Measurements from ENCODE around the gene SLC23A1. TPM values are rescaled to one million over a fixed set of nuclear protein-coding genes. Genes with fewer than 3 reads are reported as not detected.
A peak's percentile ranks its signal among the peaks of the same experiment; 100 is the strongest.

Gene SLC23A1
- total RNA-seq, 4 donors from 2014 or later: not detected

DNA sequence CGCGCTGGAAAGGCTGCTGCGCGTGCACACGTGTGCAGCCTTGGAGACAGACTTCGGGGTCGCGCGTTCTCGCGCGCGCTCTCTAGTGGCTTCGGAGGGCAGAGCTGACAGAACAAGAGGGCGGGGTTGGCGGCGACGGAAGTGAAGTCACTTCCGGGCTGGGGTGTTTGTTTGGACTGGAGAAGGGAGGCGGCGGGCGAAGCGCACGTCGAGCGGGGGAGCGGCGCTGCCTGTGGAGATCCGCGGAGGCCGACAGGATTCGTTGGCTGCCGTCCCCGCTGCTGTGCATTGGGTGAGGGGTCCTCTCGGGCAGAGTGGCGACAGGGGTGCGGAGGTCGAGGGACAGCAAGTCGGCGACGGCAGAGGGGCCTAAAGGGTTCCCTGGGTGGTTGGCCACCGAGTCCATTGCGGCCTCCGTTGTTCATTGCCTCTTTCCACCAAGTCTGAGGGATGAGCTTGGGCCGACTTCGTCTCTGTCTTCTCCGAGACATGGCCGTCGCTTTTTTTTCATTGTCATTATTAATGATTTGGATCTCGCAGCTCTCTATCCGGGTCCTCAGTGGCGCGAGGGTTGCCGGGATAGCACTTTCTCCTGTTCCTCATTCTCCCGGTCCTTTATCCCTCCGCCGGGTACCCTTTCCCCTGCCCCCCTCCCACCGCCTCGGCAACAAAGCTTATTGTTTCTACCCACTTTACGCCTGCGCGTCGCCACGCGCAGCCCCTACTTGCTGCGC is 41.2 kb downstream of the SLC23A1 start, which contains the start of gene PAIP2:
TSS of gene PAIP2 (plus strand) at position 166 of the 734 bp plus-strand sequence. CDS start 21,931 bp downstream, outside the sequence.
- WGBS, 2 donors (ENCODE audit: low coverage in 1 of 2): 0% methylated on average over 10 to 17 of the region's 66 CpGs
- TF ChIP-seq, protein P1, sequence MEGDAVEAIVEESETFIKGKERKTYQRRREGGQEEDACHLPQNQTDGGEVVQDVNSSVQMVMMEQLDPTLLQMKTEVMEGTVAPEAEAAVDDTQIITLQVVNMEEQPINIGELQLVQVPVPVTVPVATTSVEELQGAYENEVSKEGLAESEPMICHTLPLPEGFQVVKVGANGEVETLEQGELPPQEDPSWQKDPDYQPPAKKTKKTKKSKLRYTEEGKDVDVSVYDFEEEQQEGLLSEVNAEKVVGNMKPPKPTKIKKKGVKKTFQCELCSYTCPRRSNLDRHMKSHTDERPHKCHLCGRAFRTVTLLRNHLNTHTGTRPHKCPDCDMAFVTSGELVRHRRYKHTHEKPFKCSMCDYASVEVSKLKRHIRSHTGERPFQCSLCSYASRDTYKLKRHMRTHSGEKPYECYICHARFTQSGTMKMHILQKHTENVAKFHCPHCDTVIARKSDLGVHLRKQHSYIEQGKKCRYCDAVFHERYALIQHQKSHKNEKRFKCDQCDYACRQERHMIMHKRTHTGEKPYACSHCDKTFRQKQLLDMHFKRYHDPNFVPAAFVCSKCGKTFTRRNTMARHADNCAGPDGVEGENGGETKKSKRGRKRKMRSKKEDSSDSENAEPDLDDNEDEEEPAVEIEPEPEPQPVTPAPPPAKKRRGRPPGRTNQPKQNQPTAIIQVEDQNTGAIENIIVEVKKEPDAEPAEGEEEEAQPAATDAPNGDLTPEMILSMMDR (IDR thresholded peaks at IDR 0.05): peak; percentile 43 to 90 (median 75)
- peak; percentile 86 to 92 for TF ChIP-seq POLR2A (IDR thresholded peaks at IDR 0.05)
- no peak for TF ChIP-seq EP300 (IDR thresholded peaks at IDR 0.05)
- peak; percentile 97 for TF ChIP-seq POLR2AphosphoS5 (IDR thresholded peaks at IDR 0.05)
- Histone ChIP-seq H3K36me3 (peaks cover 0 to 6% of the 10 kb centered on the region in 2 donors), H3K9me3 (no peaks in the 10 kb centered on the region), H3K4me3 (peak within 1 kb of the TSS; percentile 80 to 86), H3K27me3 (no peaks in the 10 kb centered on the region), H3K4me1 (peaks cover 3 to 56% (median 7%) of the 10 kb centered on the region in 3 donors), H3K27ac (peak within 1 kb of the TSS; percentile 93 to 98 (median 98))
- peak; percentile 97 for ATAC-seq

DNA sequence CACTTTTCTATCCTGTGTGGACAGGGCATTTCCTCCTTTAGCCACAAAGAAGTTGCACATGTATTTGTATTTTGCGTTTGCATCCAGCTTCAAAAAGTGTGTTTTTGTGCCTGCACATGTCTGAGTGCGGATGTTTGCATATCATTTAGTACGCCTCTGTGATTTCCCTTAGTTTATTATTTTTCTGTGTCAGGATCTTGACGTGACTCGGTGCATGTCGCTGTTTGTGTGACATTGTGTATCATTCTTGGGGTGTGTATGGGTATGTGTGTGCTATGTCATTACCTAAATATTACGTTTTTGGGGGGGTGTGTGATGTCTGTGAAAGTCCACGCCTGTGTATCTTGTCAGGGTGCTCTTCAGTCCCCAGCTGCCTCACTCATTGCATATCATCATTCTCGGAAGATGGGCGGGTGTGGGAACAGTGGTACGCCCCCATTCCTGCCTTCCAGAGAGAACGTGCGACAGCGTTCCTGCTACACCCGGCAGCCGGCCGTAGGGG is 41.9 kb downstream of the SLC23A1 start:
- H3K4me1 ChIP-seq: peaks cover 3 to 49% (median 7%) of the 10 kb centered on the region in 3 donors
- H3K27ac ChIP-seq: peak overlapping the region in 3 of 4 donors; percentile 97 to 98 (median 98)
- WGBS, 2 donors (ENCODE audit: low coverage in 1 of 2): 2 to 3% methylated on average over 5 to 7 of the region's 17 CpGs
- peaks cover 0 to 2% of the 10 kb centered on the region in 2 donors for H3K36me3 ChIP-seq
- no peak for ATAC-seq
- no peak for TF ChIP-seq EP300 (IDR thresholded peaks at IDR 0.05)
- no peak for TF ChIP-seq POLR2A (IDR thresholded peaks at IDR 0.05)
- TF ChIP-seq, protein P1 (IDR thresholded peaks at IDR 0.05): no peak
- TF ChIP-seq POLR2AphosphoS5 (IDR thresholded peaks at IDR 0.05): no peak
- H3K9me3 ChIP-seq: no peaks in the 10 kb centered on the region
- H3K27me3 ChIP-seq: no peaks in the 10 kb centered on the region
- peak overlapping the region; percentile 80 to 86 for H3K4me3 ChIP-seq

DNA sequence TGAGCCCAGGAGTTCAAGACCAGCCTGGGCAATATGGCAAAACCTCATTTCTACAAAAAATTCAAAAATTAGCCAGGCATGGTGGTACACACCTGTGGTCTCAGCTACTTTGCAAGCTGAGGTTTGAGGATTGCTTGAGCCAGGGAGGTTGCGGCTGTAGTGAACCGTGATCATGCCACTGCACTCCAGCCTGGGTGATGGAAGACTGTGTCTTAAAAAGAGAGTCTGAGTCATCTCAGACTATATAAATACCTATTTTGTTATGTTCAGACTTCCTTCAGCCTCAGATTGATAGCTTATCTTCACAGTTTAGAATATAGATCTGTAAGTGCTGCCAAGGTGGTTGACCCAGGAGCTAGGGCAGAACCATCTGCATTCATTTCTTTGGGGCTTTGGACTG is 43.0 kb downstream of the SLC23A1 start:
- no peaks in the 10 kb centered on the region for H3K27me3 ChIP-seq
- H3K4me3 ChIP-seq: no peak overlapping the region
- H3K36me3 ChIP-seq: no peaks in the 10 kb centered on the region
- TF ChIP-seq EP300 (IDR thresholded peaks at IDR 0.05) (no peak), POLR2A (IDR thresholded peaks at IDR 0.05) (no peak), POLR2AphosphoS5 (IDR thresholded peaks at IDR 0.05) (no peak)
- TF ChIP-seq, protein P1 (IDR thresholded peaks at IDR 0.05): no peak
- H3K4me1 ChIP-seq: peaks cover 3 to 38% (median 7%) of the 10 kb centered on the region in 3 donors
- WGBS, 2 donors (ENCODE audit: low coverage in 1 of 2): 80 to 82% methylated on average over 2 of the region's 2 CpGs
- H3K9me3 ChIP-seq: no peaks in the 10 kb centered on the region
- no peak overlapping the region for H3K27ac ChIP-seq
- no peak for ATAC-seq

DNA sequence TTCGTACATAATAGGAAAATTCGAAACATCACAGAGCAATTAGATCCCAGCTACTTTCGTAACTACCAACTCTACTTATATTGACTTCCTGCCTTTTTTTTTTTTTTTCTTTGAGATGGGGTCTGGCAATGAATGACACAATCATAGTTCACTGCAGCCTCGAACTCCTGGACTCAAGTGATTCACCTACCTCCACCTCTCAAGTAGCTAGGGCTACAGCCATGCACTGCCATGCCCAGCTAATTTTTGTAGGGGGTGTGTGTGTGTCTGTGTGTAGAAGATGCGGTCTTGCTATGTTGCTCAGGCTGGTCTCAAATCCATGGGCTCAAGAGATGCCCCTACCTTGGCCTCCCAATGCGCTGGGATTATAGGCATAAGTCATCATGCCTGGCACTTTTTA is 47.3 kb downstream of the SLC23A1 start:
- no peak for ATAC-seq
- Histone ChIP-seq H3K27ac (peak overlapping the region in 1 of 4 donors; percentile 11), H3K9me3 (no peaks in the 10 kb centered on the region), H3K36me3 (peaks cover 0 to 34% of the 10 kb centered on the region in 2 donors), H3K27me3 (no peaks in the 10 kb centered on the region), H3K4me3 (no peak overlapping the region), H3K4me1 (peaks cover 0 to 4% (median 0%) of the 10 kb centered on the region in 3 donors)
- TF ChIP-seq EP300 (IDR thresholded peaks at IDR 0.05): no peak
- TF ChIP-seq POLR2AphosphoS5 (IDR thresholded peaks at IDR 0.05): no peak
- no peak for TF ChIP-seq POLR2A (IDR thresholded peaks at IDR 0.05)
- TF ChIP-seq, protein P1 (IDR thresholded peaks at IDR 0.05): no peak
- 69 to 72% methylated on average over 5 to 6 of the region's 6 CpGs for WGBS, 2 donors (ENCODE audit: low coverage in 1 of 2)

Other genes starting within 250 kb of the SLC23A1 start
- 10 to 100 TPM; 28.6 to 48.1 (median 36.5) TPM for gene SIL1, start 184.9 kb downstream of the SLC23A1 start, total RNA-seq
- gene MATR3, start 89.6 kb downstream of the SLC23A1 start, total RNA-seq: 100 to 1,000 TPM; 194 to 326 (median 314) TPM
- 100 to 1,000 TPM in 2 of 4 donors, 10 to 100 TPM in 2; 78.5 to 131 (median 93.3) TPM for gene PAIP2, start 41.4 kb downstream of the SLC23A1 start, total RNA-seq
- gene MZB1, start 6.6 kb upstream of the SLC23A1 start, total RNA-seq: under 1 TPM in 1 of 4 donors, not detected in 3; 0.74 TPM
- 1 to 10 TPM; 1.2 to 9.1 (median 4.1) TPM for gene PROB1, start 11.8 kb upstream of the SLC23A1 start, total RNA-seq
- 10 to 100 TPM in 2 of 4 donors, 1 to 10 TPM in 2; 1.5 to 13.5 (median 6.3) TPM for gene SPATA24, start 20.8 kb upstream of the SLC23A1 start, total RNA-seq
- gene DNAJC18, start 56.2 kb upstream of the SLC23A1 start, total RNA-seq: 10 to 100 TPM in 3 of 4 donors, 1 to 10 TPM in 1; 7.6 to 27.7 (median 14.5) TPM
- 10 to 100 TPM in 3 of 4 donors, 1 to 10 TPM in 1; 7.6 to 34.9 (median 21.8) TPM for gene ECSCR, start 79.4 kb upstream of the SLC23A1 start, total RNA-seq
- gene SMIM33, start 87.7 kb upstream of the SLC23A1 start, total RNA-seq: not detected
- 10 to 100 TPM; 36.3 to 63.7 (median 50.6) TPM for gene STING1, start 99.5 kb upstream of the SLC23A1 start, total RNA-seq
- gene UBE2D2, start 178.0 kb upstream of the SLC23A1 start, total RNA-seq: 100 to 1,000 TPM in 1 of 4 donors, 10 to 100 TPM in 3; 65.2 to 114 (median 85.6) TPM